HEK293 (cell line): ENCODE results near the gene SETD7.

Experiments
- CTCF ChIA-PET: fragments of 350-600 bp; formaldehyde crosslinking; extraction: SDS; loops from one replicate; lab custom pipeline; 2021; ENCODE audit warnings: antibody characterized with exemption; lab: Yijun Ruan, JAX
- POLR2A ChIA-PET: fragments of 300-600 bp; formaldehyde crosslinking; extraction: SDS; loops from one replicate; lab custom pipeline; 2020; ENCODE audit warnings: antibody characterized with exemption, inconsistent platforms; lab: Yijun Ruan, JAX
- H3K27ac ChIP-seq: fragments of 200-500 bp; sonication (Bioruptor generic); 2 replicates; pipeline ENCODE4 v1.5.1; 2014; ENCODE audit warnings: low read depth, low read length, control low read depth, inconsistent platforms; ENCODE audit errors: extremely low read depth
- H3K36me3 ChIP-seq, 2 experiments: fragments of 200-500 bp in 1 of 2; sonication (Bioruptor generic) in 1 of 2; 1 replicate in 1 of 2; 2 replicates in 1 of 2; pipeline ENCODE4 v1.5.1; 2014 to 2017; ENCODE audit warnings: inconsistent platforms in 2 of 2, low read length in 2 of 2; ENCODE audit not compliant: control insufficient read depth in 2 of 2, insufficient read depth in 1 of 2
- H3K4me1 ChIP-seq: fragments of 200-500 bp; sonication (Bioruptor generic); 2 replicates; pipeline ENCODE4 v1.5.1; 2014; ENCODE audit warnings: mild to moderate bottlenecking, low read length, inconsistent platforms; ENCODE audit not compliant: control insufficient read depth, insufficient read depth
- H3K4me3 ChIP-seq: 2 replicates; pipeline ENCODE4 v1.5.1; 2011; ENCODE audit warnings: low read depth, mild to moderate bottlenecking, control low read depth, low read length, moderate library complexity
- H3K9me3 ChIP-seq: fragments of 200-500 bp; sonication (Bioruptor generic); 2 replicates; pipeline ENCODE4 v1.5.1; 2014; ENCODE audit warnings: low read depth, low read length, inconsistent platforms; ENCODE audit not compliant: control insufficient read depth, insufficient read depth
- GFI1B ChIP-seq: fragments of 450-650 bp; formaldehyde crosslinking; IDR thresholded peaks from 2 replicates; pipeline ENCODE4 v1.5.1; 2016; ENCODE audit warnings: missing biosample characterization, missing genetic modification characterization
- GLIS1 ChIP-seq: fragments of 450-650 bp; formaldehyde crosslinking; IDR thresholded peaks from 2 replicates; pipeline ENCODE4 v1.5.1; 2016; ENCODE audit warnings: missing biosample characterization, missing genetic modification characterization
- KLF16 ChIP-seq: fragments of 450-650 bp; formaldehyde crosslinking; IDR thresholded peaks from 2 replicates; pipeline ENCODE4 v1.5.1; 2017; ENCODE audit warnings: missing biosample characterization, missing genetic modification characterization
- MZF1 ChIP-seq: fragments of 450-650 bp; formaldehyde crosslinking; IDR thresholded peaks from 2 replicates; pipeline ENCODE4 v1.5.1; 2017; ENCODE audit warnings: missing biosample characterization, missing genetic modification characterization, borderline replicate concordance
- OVOL3 ChIP-seq: fragments of 450-650 bp; formaldehyde crosslinking; IDR thresholded peaks from 2 replicates; pipeline ENCODE4 v1.5.1; 2016; ENCODE audit warnings: missing biosample characterization, missing genetic modification characterization
- PBX3 ChIP-seq: sonication (generic); formaldehyde crosslinking; IDR thresholded peaks from 2 replicates; pipeline ENCODE4 v1.8.1; 2022; ENCODE audit warnings: mild to moderate bottlenecking, moderate library complexity, missing genetic modification reagents
- PRDM1 ChIP-seq: fragments of 450-650 bp; formaldehyde crosslinking; IDR thresholded peaks from 2 replicates; pipeline ENCODE4; 2016; ENCODE audit warnings: missing biosample characterization, missing genetic modification characterization
- SCRT1 ChIP-seq: fragments of 450-650 bp; formaldehyde crosslinking; IDR thresholded peaks from 2 replicates; pipeline ENCODE4 v1.5.1; 2016; ENCODE audit warnings: missing biosample characterization, missing genetic modification characterization, borderline replicate concordance
- SP3 ChIP-seq: fragments of 450-650 bp; formaldehyde crosslinking; IDR thresholded peaks from 2 replicates; pipeline ENCODE4 v1.5.1; 2016; ENCODE audit warnings: missing biosample characterization, missing genetic modification characterization
- TCF7L2 ChIP-seq: IDR thresholded peaks from 2 replicates; pipeline ENCODE4 v1.6.1; 2011; ENCODE audit warnings: low read depth, mild to moderate bottlenecking, inconsistent platforms, low read length, moderate library complexity, borderline replicate concordance
- ZBTB20 ChIP-seq: fragments of 450-650 bp; formaldehyde crosslinking; IDR thresholded peaks from 2 replicates; pipeline ENCODE4 v1.5.1; 2016; ENCODE audit warnings: missing biosample characterization, missing genetic modification characterization
- ZBTB21 ChIP-seq: fragments of 450-650 bp; formaldehyde crosslinking; IDR thresholded peaks from 2 replicates; pipeline ENCODE4 v1.5.1; 2017; ENCODE audit warnings: missing biosample characterization, missing genetic modification characterization
- ZBTB26 ChIP-seq: fragments of 450-650 bp; formaldehyde crosslinking; optimal IDR thresholded peaks from 2 replicates; pipeline ENCODE3; 2016; ENCODE audit warnings: missing biosample characterization, mild to moderate bottlenecking, missing genetic modification characterization
- ZBTB48 ChIP-seq: fragments of 450-650 bp; formaldehyde crosslinking; IDR thresholded peaks from 2 replicates; pipeline ENCODE4 v1.5.1; 2016; ENCODE audit warnings: missing biosample characterization, missing genetic modification characterization
- ZBTB6 ChIP-seq: fragments of 450-650 bp; formaldehyde crosslinking; IDR thresholded peaks from 2 replicates; pipeline ENCODE4 v1.5.1; 2017; ENCODE audit warnings: missing biosample characterization, missing genetic modification characterization
- ZFHX2 ChIP-seq: fragments of 450-650 bp; formaldehyde crosslinking; conservative IDR thresholded peaks from 2 replicates; pipeline ENCODE4 v1.5.1; 2016; ENCODE audit warnings: missing biosample characterization, missing genetic modification characterization
- ZNF112 ChIP-seq: fragments of 450-650 bp; formaldehyde crosslinking; IDR thresholded peaks from 2 replicates; pipeline ENCODE4 v1.5.0; 2017; ENCODE audit warnings: missing biosample characterization, missing genetic modification characterization
- ZNF146 ChIP-seq: fragments of 450-650 bp; formaldehyde crosslinking; IDR thresholded peaks from 2 replicates; pipeline ENCODE4 v1.5.1; 2016; ENCODE audit warnings: missing biosample characterization, missing genetic modification characterization
- ZNF155 ChIP-seq: fragments of 450-650 bp; formaldehyde crosslinking; IDR thresholded peaks from 2 replicates; pipeline ENCODE4 v1.5.1; 2016; ENCODE audit warnings: missing biosample characterization, missing genetic modification characterization
- ZNF157 ChIP-seq: fragments of 450-650 bp; formaldehyde crosslinking; IDR thresholded peaks from 2 replicates; pipeline ENCODE4 v1.5.1; 2016; ENCODE audit warnings: missing biosample characterization, missing genetic modification characterization
- ZNF2 ChIP-seq: fragments of 450-650 bp; formaldehyde crosslinking; IDR thresholded peaks from 2 replicates; pipeline ENCODE4 v1.5.1; 2016; ENCODE audit warnings: missing biosample characterization, missing genetic modification characterization
- ZNF211 ChIP-seq: fragments of 450-650 bp; formaldehyde crosslinking; IDR thresholded peaks from 2 replicates; pipeline ENCODE4 v1.5.1; 2016; ENCODE audit warnings: low read depth, missing biosample characterization, missing genetic modification characterization
- ZNF324 ChIP-seq: fragments of 450-650 bp; formaldehyde crosslinking; IDR thresholded peaks from 2 replicates; pipeline ENCODE4 v1.5.1; 2016; ENCODE audit warnings: missing biosample characterization, missing genetic modification characterization
- ZNF404 ChIP-seq: fragments of 450-650 bp; formaldehyde crosslinking; IDR thresholded peaks from 2 replicates; pipeline ENCODE4 v1.5.1; 2017; ENCODE audit warnings: missing biosample characterization, missing genetic modification characterization
- ZNF621 ChIP-seq: fragments of 450-650 bp; formaldehyde crosslinking; IDR thresholded peaks from 2 replicates; pipeline ENCODE4 v1.5.1; 2017; ENCODE audit warnings: missing biosample characterization, missing genetic modification characterization
- ZNF624 ChIP-seq: fragments of 450-650 bp; formaldehyde crosslinking; IDR thresholded peaks from 2 replicates; pipeline ENCODE4 v1.5.1; 2017; ENCODE audit warnings: missing biosample characterization, missing genetic modification characterization
- ZNF639 ChIP-seq: fragments of 450-650 bp; formaldehyde crosslinking; IDR thresholded peaks from 2 replicates; pipeline ENCODE4 v1.5.1; 2016; ENCODE audit warnings: missing biosample characterization, missing genetic modification characterization
- ZNF692 ChIP-seq: fragments of 450-650 bp; formaldehyde crosslinking; IDR thresholded peaks from 2 replicates; pipeline ENCODE4 v1.5.1; 2016; ENCODE audit warnings: missing biosample characterization, missing genetic modification characterization
- ZNF777 ChIP-seq: fragments of 450-650 bp; formaldehyde crosslinking; IDR thresholded peaks from 2 replicates; pipeline ENCODE4 v1.5.1; 2017; ENCODE audit warnings: missing biosample characterization, missing genetic modification characterization, borderline replicate concordance
- ZNF792 ChIP-seq: fragments of 450-650 bp; formaldehyde crosslinking; IDR thresholded peaks from 2 replicates; pipeline ENCODE4 v1.5.1; 2016; ENCODE audit warnings: missing biosample characterization, missing genetic modification characterization
- ZSCAN16 ChIP-seq: fragments of 450-650 bp; formaldehyde crosslinking; IDR thresholded peaks from 2 replicates; pipeline ENCODE4 v1.5.1; 2016; ENCODE audit warnings: missing biosample characterization, missing genetic modification characterization
- TF ChIP-seq, protein P1 (sequence below): fragments of 450-650 bp; formaldehyde crosslinking; IDR thresholded peaks from 2 replicates; pipeline ENCODE4 v1.5.1; 2016; ENCODE audit warnings: missing biosample characterization, missing genetic modification characterization

SETD7 gene

DNA sequence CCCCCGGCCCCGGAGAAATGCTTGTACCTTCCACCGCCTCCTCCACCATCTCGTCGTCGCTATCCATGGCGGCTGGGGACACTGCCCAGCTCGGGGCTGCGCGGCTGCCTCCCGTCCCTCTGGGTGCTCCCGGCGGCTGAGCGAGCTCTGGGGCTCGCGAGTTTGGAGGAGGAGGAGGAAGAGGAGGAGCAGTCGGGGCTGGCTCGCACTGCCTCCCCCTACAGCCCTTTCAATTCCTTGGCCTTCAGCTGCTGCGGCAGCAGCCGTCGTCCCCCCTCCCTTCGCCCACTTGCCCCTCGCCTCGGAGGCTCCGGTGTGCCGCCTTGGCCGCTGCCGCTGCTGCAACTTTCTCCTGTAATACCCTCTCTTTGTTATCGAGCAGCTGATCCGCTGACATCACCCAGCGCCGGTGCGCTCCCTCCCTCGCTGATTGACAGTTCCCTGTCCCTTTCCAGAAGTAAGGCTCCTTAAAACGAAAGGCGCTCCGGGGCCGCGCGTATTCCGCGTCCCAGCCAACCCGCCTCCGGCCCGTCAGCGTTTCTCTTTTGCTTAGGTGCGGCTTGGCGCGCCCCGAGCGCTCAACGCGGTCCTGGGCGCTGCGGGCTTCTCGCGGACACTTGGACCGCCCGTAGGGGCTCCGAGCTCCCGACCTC lies at the start of gene SETD7 (continued):
- no peak; the same call in 1 of the 2 replicates for TF ChIP-seq ZNF692
- no peak for TF ChIP-seq ZSCAN16 (tag by site-specific recombination)
- peak; percentile 71; the same call in 1 of the 2 replicates for TF ChIP-seq ZNF324 (tag by site-specific recombination)
- TF ChIP-seq MZF1: peak; percentile 40; the same call in 1 of the 2 replicates
- TF ChIP-seq ZFHX2 (tag by site-specific recombination): peak; percentile 42
- TF ChIP-seq ZNF792: no peak
- no peak for TF ChIP-seq ZNF621
- TF ChIP-seq ZNF157: no peak
- no peak; the same call in 1 of the 2 replicates for TF ChIP-seq ZNF2 (tag by site-specific recombination)
- TF ChIP-seq GFI1B (tag by site-specific recombination): no peak
- TF ChIP-seq ZNF777: no peak; the same call in 1 of the 2 replicates
- no peak for TF ChIP-seq ZNF404 (tag by site-specific recombination)
- no peak for TF ChIP-seq ZNF112 (tag by site-specific recombination)
- peak; percentile 76 for TF ChIP-seq ZBTB21 (tag by site-specific recombination)
- TF ChIP-seq KLF16 (tag by site-specific recombination): peak; percentile 49
- TF ChIP-seq GLIS1: no peak
- no peak for TF ChIP-seq ZNF211 (tag by site-specific recombination)
- TF ChIP-seq TCF7L2: 0 out of 2 replicates have a peak, but pooled peaks have one; percentile 33
- TF ChIP-seq ZBTB20 (tag by site-specific recombination): peak; percentile 54
- TF ChIP-seq ZBTB26: peak; percentile 87
- TF ChIP-seq OVOL3 (tag by site-specific recombination): no peak
- peak; percentile 30; the same call in 1 of the 2 replicates for TF ChIP-seq PBX3 (CRISPR knock-in tag)
- peak; percentile 52; the same call in 1 of the 2 replicates for TF ChIP-seq ZNF639 (tag by site-specific recombination)
- no peak for TF ChIP-seq ZBTB48 (tag by site-specific recombination)
- peak; percentile 94 for TF ChIP-seq PRDM1 (tag by site-specific recombination)

- Histone ChIP-seq H3K4me1 (no peaks in the 10 kb centered on the region), H3K9me3 (no peaks in the 10 kb centered on the region), H3K36me3 (no peaks in the 10 kb centered on the region), H3K4me3 (no peak overlapping the region), H3K27ac (no peak overlapping the region)
- CTCF ChIA-PET: interaction anchor here (0.7 to 3.2 kb wide), 7 partner anchors 9 to 136 kb away, joined by 3 to 28 read pairs (median 6); no protein-coding TSS in a partner anchor
- POLR2A ChIA-PET: no interaction called here
- TF ChIP-seq ZNF146: no peak
- TF ChIP-seq, protein P1, sequence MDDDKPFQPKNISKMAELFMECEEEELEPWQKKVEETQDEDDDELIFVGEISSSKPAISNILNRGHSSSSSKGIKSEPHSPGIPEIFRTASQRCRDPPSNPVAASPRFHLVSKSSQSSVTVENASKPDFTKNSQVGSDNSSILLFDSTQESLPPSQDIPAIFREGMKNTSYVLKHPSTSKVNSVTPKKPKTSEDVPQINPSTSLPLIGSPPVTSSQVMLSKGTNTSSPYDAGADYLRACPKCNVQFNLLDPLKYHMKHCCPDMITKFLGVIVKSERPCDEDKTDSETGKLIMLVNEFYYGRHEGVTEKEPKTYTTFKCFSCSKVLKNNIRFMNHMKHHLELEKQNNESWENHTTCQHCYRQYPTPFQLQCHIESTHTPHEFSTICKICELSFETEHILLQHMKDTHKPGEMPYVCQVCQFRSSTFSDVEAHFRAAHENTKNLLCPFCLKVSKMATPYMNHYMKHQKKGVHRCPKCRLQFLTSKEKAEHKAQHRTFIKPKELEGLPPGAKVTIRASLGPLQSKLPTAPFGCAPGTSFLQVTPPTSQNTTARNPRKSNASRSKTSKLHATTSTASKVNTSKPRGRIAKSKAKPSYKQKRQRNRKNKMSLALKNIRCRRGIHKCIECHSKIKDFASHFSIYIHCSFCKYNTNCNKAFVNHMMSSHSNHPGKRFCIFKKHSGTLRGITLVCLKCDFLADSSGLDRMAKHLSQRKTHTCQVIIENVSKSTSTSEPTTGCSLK (tag by site-specific recombination): no peak
- TF ChIP-seq ZBTB6: no peak
- TF ChIP-seq SP3 (tag by site-specific recombination): no peak
- no peak for TF ChIP-seq ZNF624 (tag by site-specific recombination)
- TF ChIP-seq ZNF155 (tag by site-specific recombination): no peak
- no peak for TF ChIP-seq SCRT1 (tag by site-specific recombination)
These were observed 49.5 kb upstream of the SETD7 start for GRCh38 chr4:139605516-139605915.
